HG03460 (cell line): ENCODE measurements around the gene ANKH.

Experiments
- ATAC-seq: cut with Tn5 transposase; IDR thresholded peaks from one replicate; pipeline ENCODE4 v1.9.1; 2021; ENCODE audit not compliant: unreplicated experiment

The ANKH gene

DNA sequence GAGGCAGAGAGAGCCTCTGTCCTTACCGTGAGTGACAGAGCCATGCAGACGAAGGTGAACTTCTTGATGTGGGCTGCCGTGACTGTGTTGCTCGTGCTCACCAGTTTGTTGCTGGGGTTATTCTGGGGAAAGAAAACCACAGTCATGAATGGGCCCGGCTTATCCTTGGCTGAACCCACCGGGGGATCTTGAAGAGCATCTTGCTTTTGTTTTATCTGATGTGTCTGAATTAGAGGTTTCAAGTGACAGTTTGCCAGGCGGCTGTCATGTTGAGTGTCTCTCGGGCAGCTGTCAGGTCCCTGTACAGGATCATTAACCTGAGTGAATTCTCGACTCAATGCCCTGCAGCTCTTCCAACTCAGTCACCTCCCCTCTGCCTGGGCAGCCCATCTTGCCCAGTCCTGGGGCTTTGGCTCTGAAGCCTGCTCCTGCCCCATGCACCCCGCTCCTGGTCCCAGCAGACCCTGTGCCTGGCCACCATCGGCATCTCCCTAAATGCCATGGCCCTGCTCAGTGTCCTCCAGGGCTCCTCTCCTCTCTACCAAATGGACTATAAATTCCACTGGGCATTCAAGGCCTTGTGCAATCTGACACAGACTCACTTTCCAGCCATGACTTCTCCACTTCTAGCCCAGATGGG is 129.7 kb downstream of the ANKH start:
- no peak for ATAC-seq

DNA sequence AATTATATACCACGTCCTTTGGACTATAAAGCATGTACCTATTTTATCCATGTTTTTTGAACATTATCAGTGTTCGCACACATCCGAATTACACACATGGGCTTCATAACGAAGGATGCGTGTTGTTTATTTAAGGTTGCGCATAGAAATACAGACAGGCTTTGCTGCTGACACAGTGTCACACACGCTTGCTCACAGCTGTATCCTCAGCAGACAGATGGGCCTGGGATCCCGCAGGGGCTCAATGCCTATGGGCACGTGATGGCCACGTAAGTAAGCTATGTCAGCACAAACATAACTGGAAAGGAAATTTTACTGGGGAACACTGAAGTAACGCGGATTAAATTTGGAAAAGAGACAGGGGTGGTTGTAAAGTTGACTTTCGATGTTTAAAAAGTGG is 130.4 kb downstream of the ANKH start:
- ATAC-seq = no peak

DNA sequence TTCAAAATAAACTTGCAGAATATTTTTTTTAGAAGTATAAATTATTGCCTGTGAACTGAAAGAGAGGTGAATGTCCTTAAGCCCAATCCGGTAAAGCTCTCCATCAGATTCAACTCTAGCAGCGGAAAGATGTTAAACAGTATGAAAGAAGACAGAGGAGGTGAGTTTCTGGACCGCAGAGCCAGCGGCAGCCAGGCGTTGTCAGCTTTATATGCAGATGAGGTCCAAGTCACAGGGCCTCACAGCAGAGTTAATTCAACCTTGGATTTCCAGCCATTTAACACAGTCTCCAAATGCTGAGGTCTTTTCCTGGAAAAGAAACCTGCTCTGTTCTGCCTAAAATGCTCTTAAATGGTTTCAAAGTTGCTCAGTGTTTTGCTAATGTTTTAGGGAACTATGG is 131.6 kb downstream of the ANKH start:
- no peak for ATAC-seq

DNA sequence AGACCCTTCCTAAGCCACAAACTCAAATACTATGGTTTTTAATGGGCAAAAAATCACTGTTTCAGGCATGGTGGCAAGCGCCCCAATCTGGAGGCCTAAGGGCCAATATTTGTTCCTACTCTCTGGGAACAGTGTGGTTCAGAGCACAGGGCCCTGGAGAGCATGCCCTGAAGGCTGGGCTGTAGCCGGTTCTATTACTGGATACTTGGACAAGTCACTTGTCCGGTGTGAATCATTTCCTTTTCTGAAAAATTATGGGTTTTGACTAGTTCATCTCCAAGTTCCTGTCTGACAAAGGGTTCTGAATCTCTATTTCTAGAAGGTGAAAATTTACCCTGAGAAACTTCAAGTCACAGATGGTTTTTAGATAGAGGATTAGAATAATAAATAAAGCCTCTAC is 132.0 kb downstream of the ANKH start:
- ATAC-seq = no peak

DNA sequence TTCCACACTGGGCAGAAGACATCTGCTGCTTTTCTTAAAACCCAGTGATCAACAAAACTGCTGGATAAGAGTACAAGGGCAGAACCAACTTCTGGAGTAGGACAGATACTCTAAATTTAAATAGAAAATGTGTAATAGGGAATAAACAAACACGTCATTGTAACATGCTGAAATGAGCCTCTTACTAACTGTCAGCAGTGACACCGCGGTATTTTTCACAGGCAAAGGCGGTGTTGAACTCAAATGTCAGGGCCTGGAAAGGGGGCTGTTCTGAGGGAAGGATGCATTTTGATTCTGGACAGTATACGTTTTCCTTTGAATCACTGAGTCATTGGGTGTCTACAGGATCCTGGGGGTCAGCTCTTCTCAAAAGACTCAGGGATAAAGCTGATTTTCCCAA is 133.5 kb downstream of the ANKH start:
- ATAC-seq = no peak

DNA sequence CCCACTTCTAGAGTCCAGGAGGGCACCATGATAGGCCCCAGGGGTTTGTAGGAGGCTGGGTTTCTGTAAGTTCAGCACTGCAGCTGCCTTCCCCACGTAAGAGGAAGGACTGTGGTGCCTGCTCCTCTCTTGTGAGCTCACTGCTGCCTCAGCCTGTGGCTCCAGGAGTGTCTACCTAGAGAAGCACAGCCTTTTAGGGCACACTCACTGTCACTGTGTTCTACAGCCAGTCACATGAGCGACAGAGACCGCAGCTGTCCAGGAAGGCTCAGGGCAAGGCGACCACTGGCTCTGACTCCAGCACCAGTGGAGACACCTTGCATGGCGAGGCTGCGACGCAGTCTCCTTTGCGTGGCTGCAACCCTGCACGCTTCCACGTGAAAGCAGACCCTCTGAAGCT is 134.3 kb downstream of the ANKH start:
- ATAC-seq = no peak

DNA sequence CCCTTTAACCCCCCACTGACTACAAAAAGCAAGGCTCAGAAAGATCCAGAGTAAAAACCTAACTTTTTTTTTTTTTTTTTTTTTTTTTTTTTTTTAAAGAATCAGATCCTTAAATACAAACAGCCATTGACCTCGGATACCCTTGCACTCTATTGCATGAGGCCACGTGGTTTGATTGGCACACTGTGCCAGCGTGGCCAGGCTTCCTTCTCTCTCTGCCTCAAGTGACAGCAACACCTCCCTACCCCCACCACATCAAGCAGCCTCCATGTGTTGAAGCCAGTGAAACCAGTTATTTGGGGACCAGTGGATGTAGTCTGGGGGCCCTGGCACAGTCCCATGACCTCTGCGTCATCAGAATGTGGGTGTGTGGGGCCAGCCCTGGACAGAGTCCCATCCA is 135.6 kb downstream of the ANKH start:
- no peak for ATAC-seq

DNA sequence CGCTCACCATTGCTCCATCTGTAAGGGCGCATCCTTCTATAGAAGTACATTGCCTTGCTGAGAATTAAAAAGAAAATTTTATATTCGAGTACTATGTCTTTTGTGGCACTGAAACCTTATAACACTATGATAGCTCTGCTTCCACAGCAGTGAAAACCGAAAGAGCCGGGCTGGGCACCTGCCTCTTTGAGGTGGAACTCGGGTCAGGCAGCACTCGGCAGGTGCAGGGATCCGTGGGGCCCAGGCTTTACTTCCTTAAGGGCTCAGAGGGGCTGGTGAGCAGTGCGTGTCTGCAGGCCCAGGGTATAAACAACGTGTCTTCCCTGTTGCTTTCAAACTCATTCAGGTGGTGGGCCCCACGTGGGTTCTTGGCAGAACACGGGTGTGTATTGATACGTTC is 137.2 kb downstream of the ANKH start:
- ATAC-seq = no peak

DNA sequence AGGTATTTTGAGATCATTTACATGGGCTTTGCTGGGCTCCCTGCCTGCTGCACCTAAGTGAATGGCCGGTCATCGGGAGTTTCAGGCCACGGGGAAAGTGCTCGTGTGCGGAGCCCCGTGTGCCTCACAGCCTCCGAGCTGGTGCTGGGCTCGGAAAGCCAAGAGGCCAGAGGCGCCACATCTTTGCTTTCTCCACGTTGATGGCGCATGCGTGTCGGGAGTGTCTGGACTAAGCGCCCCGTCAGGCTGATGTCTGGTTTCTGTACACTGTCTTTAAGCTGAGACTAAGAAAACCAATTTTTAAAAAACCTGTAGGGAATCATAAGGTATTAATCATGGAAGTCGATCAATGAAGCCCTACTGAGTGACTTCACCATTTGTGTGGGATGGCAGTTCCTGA is 137.9 kb downstream of the ANKH start:
- no peak for ATAC-seq

DNA sequence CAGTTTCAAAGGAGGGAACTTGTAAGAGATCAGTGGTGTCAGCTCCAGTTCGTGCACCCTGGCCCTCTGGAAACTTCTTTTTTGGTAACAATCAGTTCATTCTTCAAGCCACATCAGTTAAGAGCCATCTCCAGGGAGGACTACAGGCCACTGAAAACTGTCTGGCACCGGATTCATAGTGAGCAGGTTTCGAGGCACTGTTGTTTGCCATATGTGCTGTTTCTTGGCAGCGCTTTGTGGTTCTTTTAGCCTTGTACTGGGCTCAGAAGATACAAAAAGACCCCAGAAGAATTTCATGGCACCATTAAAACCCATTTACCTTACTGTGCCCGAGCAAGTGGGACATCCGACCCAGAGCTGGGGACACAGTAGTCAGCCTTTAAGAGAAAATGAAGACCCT is 138.6 kb downstream of the ANKH start:
- no peak for ATAC-seq

DNA sequence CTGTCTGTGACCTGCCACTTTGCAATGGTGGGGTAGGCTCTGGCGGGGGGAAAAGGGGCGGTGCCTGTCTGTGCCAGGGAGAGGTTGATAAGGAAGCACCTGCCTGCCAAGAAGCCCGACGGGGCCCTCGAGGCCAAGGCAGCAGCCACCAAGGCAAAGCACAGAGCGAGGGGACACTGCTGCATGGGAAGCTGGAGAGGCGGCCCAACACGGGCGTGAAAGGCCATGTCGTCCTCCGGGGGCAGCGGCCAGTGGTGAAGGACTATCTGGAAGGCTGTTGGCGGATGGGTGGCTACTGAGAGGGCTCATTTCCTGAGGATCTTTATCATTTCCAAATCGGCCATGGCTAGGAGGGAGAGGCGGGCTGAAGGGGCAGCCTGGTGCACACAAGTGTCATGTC is 140.7 kb downstream of the ANKH start:
- ATAC-seq = no peak

DNA sequence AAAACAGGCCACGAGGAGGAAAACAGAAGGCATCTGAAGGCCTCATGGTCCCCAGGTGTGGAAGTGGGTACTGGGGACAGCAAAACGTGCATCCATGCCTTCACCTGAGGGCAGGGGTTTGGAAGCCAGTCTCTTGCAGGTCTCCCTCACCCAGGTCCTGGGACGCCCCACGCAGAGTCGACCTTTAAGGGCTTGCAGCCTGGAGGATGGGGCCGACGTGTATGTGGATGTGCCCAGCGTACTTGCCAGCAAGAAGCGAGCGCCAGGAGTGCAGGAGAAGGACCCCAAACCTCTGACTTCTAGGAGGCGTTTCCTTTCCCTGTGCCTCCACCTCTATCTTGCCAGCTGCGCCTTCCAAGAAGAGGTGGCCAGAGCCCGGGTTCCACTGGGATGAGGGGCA is 141.1 kb downstream of the ANKH start:
- ATAC-seq = no peak

DNA sequence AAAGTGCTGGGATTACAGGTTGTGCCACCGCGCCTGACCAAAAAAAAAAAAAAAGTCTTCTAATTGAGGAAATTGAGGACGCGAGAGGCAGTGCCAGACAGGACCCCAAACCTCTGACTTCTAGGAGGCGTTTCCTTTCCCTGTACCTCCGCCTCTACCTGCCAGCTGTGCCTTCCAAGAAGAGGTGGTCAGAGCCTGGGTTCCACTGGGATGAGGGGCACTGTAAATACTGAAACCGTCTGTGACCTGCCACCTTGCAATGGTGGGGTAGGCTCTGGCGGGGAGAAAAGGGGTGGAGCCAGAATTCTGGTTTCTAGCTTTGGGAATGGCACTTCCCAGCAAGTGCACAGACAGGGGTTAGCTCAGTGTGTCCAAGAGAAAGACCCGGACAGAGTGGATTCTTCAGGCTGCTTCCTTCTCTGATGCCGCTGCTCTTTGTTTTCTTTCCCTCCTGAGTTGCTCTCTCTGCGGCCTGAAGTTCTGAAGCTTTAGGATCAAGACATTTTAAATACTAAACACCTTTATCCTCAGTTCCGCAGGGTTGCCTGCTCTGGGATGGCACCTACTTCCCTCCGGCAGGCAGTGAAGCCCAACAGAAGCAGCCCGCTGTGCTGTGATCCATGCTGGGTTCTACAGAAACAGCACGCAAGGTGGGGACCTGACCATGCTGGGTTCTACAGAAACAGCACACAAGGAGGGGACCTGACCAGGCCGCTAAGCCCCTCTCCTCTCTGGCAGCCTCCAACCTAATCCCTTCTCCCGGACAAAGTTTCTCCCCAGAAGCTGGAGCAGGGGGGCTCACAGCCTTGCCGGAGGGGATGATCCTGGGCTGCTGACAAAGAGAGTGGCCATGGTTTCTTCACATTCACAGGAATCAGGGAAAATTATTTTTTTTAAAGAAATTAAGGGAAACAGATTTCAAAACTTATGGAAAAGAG is 141.9 kb downstream of the ANKH start:
- no peak for ATAC-seq

DNA sequence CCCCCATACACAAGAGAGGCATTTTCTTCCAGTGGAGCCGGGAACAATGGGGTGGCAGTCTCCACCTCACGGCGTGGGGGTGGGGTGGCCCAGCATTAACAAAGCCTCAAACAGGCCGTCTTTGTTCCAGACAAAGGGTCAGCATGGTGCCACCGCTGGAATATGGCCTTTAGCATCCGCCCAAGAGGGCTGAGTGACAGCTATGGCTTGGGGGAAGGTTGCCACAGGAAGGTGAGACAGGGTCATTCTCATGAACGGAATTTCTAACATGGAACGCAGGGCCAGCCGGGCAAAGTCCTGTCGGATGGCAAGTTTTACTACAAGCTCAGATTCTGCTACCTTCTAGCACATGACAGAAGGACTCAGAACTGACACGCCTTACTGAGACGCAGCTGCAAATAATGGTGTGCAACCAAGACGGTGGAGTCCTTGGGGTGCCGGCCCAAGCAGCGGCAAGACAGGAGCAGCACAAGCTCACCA is 143.1 kb downstream of the ANKH start:
- no peak for ATAC-seq

DNA sequence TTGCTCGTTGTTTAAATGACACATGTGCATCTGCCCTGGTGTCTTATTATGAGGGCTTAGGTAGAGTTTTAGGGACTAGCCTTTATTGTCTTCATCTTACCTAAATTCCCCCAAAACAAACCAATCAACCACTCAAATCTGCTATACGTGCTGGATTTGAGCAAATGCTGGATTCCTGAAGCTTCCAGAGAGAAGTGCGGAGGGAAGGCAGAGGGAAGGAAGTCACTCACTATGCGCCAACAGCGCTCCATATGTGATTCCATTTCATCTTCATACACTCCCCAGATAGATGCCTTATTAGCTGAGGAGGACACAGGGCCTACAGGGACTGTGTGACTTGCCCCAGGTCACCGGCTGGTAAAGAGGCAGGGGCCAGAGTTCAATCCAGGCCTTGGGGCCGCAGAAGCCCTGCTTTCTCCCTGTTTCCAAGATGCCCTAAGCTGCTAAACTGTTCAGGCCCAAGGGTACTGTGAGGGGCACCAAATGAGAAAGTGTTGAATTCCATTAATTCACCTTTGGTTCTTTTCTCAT is 143.6 kb downstream of the ANKH start:
- ATAC-seq = no peak

DNA sequence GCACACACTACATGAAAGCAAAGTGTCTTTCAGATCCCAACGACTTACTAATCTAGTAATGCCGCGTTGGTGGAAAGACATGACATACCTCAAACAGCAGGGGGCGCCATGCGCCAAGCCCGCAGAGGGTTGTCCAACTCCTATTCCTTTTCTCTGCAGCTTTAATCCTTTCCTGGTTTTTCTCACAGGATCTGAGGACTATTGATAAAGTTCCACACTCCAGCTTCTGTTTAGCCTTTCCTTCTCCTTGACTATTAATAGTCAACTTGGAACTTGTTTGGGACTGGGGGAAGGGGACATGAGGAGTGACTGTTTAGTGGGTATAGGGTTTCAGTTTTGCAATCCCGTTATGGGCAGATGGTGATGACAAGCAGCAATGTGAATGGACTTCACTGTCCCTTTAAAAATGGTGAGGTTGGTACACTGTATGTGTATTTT is 144.1 kb downstream of the ANKH start:
- no peak for ATAC-seq

DNA sequence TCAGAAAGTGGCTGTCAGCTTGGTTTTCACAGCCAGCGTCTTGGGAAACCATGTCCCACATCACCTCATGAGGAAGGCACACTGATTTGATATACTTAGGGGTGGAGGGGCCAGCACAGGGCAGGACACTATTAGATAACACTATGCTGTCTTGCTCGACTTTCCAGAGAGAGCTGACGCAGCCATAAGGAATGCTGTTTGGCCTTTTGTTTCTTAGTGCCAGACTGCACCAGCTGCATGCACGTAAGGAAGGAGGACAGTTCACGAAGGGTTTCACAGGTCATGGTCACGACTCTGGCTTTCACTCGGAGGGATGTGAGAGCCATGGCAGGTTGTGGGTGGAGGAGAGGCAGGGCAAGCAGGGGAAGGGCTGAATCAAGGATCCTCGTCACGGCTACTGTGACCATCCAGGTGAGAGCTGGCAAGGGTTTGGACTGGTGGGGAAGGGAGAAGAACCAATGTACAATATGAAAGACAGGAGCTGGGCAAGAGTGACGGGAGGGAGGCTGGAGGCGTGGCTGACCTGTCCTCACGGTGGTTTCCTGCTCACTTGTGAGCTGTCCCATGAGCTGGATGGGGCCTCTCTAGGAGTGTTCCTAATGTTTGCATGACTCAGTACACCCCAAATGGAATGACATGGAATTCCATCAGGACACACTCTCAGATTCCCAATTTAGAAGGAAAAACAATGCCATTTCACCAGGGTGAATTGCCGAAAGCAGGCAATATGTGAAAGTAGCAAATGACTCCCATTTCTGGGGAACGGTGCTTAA is 145.3 kb downstream of the ANKH start:
- no peak for ATAC-seq

DNA sequence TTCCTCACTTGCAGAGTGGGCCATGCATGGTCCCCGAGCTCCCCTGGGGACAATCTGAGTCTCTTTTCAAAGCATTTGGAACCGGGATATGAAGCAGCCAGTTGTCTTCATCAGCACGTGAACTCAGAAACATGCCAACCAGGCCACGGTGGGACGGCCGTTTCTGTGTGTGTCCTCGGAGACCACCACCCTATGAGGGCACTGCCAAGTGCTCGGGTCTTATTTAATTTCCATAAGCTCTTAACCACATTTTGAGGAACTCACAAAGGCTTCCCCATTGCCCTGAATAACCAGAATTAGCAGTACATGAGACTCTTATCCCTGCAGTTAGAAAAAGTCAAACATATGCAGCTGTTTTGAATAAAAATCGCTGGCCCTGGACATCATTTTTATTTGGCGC is 146.9 kb downstream of the ANKH start:
- ATAC-seq = no peak

DNA sequence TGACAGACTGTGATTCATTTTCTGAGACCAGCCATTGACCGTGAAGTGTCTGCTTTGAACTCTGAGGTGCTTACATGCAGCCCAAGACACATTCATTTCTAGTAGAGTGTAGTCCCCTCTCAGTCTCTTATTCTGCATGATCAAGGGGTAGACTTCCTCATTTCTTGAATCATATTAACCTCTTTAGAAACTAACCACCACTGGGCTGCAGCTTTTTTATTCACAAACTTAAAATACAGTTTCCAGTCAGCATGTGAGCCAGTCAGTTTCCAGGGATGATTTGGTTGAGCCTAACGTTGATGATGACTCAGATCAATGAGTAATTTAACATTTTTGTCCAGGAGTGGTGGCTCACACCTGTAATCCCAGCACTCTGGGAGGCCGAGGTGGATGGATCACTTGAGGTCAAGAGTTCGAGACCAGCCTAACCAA is 147.9 kb downstream of the ANKH start:
- ATAC-seq = no peak

DNA sequence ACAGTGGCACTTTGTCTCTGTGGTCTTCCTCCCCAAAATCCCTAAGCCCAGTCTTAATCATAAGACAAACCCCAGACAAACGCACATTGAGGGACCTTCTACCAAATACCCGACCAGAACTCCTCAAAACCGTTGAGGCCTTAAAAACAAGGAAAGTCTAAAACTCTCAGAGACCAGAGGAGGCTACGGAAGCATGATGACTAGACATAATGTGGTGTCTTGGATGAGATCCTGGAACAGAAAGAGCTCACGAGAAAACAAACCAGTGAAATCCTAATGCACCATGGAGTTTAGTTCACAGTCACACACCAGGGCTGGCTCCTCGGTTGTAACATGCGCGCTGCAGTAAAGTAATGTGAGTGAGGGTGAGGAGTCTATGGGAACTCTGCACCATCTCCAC is 148.7 kb downstream of the ANKH start:
- ATAC-seq = no peak

DNA sequence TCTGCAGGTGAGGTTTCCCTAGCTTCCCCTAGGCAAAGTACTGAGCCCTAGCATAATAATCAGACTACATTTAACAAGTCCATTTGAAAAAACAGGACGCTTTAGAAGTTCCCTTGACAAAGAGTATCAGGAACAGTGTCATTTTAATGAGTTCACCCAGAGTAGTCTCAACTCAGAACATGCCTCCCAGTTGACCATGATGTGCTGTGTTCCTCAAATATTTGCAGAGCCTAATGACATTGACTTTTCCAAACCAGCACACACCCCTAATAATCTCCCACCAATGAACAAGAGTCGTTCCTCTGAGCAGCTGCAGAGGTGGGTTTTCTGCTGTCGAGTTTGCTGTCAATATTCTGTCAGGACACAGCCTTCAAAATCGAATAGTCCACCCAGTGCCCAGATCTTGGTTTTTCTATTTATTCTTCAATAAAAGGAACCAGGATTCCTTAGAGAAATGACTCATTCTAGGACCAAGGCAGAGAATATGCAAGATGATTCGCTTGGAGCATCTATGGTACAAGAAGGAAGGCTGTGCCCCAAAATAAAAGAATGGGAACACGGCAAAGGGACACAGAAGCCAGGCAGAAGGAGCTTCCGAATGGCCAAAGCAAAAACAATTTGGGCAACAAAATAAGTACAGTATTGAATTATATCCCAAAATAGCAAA is 149.5 kb downstream of the ANKH start:
- no peak for ATAC-seq
